NCI-H510A (cell line): ENCODE results near the gene ST3GAL3.
A peak's percentile ranks its signal among the peaks of the same experiment; 100 is the strongest.
"Not testable (repeated sequence)": the region's sequence is repeated elsewhere in the genome, so short reads cannot be mapped to it uniquely, and the experiment has no call there.

Experiments
- DNase-seq: peaks from one replicate; lab custom pipeline; 2025; lab: John Stamatoyannopoulos, UW

Gene ST3GAL3

GRCh38 chr1:43757343-43758053 lies 50.2 kb downstream of the ST3GAL3 start:
- no peak for DNase-seq

GRCh38 chr1:43760745-43761317 lies 53.5 kb downstream of the ST3GAL3 start:
- no peak for DNase-seq

DNA sequence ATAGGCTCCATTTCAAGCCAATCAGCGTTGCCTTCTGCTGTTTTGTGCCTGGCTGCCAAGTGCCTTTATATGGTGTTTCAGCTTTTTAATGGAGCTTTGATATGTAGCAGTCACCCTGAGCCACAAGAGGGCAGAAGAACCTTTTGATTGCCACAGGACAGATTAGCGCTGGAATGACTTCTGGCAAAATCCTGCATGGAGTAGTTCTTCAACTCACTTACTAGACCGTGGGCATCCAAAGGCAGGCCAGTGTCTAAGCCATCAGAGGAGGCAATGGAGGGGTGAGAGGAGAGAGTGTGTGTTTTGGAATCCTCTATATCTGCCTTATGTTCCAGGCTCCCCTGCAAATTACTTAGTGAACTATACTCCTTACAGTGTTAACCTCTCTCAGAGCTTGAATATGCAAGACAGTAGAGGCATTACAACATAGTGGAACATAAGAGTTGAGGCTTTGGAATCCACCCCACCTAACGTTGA lies 56.2 kb downstream of the ST3GAL3 start:
- peak; percentile 95 for DNase-seq

DNA sequence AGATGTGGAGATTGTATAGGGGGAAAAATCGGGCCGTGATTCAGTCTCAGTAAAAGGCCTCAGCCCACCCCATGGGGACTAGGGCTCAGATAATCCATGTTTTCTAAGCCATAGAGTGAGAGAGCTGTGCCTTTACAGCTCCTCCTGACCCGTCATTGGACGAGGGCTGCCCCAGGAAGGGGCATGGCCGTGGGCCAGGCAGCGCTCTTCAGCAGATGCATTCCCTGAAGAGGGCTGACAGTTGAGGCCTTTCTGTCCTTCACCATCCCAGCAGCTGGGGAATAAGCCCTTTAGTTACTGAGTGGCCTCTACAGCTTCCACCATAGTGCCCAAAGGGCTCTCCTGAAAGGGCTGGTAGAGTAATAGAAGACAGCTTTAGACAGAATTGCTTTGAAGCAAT lies 57.2 kb downstream of the ST3GAL3 start:
- peak; percentile 85 for DNase-seq

GRCh38 chr1:43766086-43766784 lies 58.9 kb downstream of the ST3GAL3 start:
- no peak for DNase-seq

GRCh38 chr1:43766818-43767525 lies 59.6 kb downstream of the ST3GAL3 start:
- DNase-seq, result no peak

GRCh38 chr1:43768168-43768567 lies 60.8 kb downstream of the ST3GAL3 start:
- DNase-seq, result no peak

DNA sequence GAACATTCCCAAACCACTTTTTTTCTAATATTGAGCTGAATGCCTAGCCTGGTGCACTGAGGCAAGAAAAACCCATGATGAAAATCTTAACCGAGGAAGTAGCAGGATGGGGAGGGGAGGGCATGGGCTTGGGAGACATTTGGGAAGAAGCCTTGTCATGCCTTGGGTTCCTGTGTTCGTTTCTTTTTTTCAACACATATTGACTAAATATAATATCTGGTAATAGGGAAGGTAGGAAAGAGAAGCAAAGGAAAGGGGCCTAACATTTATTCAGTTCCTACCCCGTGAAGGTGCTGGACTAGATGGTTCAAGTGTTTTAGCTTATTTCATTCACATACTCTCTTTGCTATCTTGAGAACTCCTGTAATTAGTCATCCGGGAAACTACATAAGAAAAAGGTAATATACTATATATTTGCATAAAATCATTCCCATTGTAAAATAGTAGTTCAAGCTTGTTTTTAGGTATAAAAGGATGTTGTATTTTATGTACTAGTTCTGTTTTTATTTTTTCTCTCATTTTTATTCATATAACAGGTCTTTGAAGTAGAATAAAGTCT lies 62.1 kb downstream of the ST3GAL3 start:
- no peak for DNase-seq

GRCh38 chr1:43770111-43770510 lies 62.8 kb downstream of the ST3GAL3 start:
- DNase-seq, result no peak

DNA sequence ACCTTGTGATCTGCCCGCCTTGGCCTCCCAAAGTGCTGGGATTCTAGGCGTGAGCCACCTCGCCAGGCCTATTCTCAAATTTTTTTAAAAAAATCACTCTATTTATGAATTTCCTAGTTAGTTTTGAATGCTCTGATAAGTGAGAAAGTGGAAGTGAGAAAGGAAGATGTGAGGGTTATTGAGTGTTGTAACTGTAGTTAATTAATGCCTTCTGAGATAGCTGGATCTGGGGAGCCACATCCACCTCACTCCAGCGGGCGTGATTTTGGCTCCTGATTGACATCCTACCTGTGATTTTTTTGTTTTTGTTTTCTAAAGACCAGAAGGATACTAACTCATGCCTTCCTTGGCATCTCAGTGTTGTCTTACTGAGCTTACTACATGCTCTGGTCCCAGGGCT lies 65.6 kb downstream of the ST3GAL3 start:
- DNase-seq, result no peak

GRCh38 chr1:43773821-43774220 lies 66.5 kb downstream of the ST3GAL3 start:
- DNase-seq, result no peak

- no peak for DNase-seq
Observed at GRCh38 chr1:43774359-43774758, 67.0 kb downstream of the ST3GAL3 start.

DNA sequence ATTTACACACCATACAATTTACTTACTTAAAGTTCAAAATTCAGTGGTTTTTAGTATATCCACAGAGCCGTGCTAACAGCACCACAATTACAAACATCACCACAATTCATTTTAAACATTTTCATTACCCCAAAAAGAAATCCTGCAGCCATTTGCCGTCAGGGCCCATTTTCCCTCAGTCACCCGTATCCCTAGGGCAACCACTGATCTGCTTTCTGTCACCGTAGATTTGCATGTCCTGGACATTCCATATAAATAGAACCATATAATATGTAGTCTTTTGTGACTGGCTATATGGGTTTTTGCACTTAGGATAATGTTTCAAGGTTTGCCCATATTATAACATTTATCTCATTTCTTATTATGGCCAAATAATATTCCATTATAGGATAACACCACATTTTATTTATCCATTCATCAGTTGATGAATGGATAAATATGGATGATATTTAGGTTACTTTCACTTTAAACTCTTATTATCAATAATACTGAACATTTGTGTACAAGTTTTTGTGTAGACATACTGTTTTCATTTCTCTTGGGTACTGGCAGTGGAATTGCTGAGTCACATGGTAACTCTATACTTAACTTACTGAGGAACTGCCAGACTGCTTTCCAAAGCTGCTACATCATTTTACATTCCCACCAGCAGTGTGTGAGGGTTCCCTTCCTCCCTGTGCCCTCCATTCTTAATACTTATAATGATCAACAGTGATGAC lies 68.9 kb downstream of the ST3GAL3 start:
- no peak for DNase-seq

GRCh38 chr1:43777916-43778315 lies 70.6 kb downstream of the ST3GAL3 start:
- not testable (repeated sequence) for DNase-seq

DNA sequence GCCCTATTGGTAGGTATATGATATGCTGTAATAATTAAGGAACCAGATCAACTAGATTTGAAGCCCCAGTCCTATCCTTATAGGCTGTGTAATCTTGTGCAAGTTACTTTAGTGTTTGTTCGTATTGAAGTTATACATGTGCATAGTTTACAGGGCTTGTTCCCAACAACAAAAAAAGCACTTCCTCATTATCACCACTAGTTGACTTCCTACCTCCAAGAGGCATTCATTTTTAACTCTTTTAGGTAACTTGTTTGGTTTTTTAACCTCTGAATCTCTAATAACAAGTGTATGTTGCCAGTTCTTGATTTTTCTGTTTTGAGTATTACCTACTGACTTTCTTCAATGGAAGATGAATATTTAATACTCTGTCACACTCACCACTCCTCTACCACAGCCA lies 71.9 kb downstream of the ST3GAL3 start:
- DNase-seq, result no peak

DNA sequence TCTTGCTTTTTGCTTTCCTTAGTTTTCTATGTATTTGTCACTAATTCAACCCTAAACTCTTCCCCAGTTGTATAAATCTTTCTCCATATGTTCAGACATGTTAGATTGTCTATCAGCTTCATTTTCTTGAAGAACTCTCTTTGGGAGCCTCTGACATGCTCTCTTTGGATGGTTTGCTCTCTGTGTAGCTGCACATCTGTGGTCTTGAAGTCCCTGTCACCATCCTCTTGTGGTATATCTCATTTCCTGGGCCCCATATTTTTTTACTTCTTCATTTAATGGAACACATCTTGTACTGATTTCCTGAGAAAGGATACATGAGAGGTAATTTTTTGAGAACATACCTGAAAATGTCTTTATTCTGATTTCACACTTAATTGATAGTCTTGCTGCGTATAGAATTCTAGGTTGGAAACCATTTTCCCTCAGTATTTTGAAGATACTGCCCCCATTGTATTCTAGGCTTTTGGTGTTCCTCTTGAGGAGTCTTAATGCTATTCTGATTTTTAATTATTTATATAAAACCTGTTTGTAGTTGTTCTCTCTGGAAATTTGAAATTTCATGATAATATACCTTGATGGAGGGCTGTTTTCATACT lies 72.6 kb downstream of the ST3GAL3 start:
- no peak for DNase-seq

GRCh38 chr1:43781574-43781973 lies 74.2 kb downstream of the ST3GAL3 start:
- DNase-seq, result no peak

DNA sequence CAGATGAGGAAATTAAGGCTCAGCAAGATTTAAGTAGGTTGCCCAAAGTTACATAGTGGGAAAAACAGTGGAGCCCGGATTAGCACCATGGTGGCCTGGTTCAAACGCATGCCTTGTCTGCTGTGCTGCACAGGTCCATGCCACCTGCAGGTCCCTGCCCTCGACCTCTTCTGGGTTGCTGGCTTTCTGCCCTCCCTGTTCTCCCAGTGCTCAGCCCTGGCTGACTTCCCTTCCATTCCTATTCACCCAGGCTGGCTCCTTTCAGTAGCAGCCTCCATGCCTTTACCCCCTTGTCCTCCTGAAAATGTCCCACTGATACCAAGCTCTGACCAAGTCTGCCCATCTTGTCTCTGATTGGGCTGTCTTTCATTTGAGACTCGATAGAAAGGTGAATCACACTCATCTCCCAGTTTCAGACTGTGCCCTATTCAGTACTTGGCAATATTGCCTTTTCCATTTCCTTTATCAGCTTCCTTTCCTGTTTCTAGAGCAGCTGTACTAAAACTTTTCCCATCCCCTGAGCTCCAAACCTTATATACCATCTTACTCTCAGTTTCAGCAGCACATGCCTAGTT lies 75.8 kb downstream of the ST3GAL3 start:
- DNase-seq, result no peak

- DNase-seq, result no peak
Observed at GRCh38 chr1:43783671-43784205, 76.4 kb downstream of the ST3GAL3 start.

GRCh38 chr1:43786201-43786958 lies 79.0 kb downstream of the ST3GAL3 start:
- no peak for DNase-seq
